ENCODE data around the gene RPS25.

DNA sequence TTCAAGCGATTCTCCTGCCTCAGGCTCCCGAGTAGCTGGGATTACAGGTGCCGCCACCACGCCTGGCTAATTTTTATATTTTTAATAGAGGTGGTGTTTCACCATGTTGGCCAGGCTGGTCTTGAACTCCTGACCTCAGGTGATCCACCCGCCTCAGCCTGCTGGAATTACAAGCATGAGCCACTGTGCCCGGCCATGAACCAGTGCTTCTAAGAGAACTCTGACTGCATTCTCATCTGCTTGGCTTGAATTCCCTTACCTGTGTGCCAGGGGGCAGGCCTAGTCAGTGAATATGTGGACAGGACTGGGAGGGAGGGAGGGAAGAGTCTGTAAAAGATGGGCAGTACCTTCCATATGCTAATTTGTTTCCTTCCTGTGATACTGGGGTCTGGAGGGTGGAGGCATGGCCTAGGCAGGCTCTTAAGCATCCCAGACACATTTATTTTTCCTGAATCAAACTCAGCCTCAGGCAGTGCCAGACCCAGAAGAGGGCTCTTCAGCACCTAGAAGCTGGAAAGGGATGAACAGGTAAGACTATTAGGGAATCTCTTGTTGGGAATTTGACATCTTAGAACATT, 6.6 kb downstream of the RPS25 start:
- TF ChIP-seq, protein P1, sequence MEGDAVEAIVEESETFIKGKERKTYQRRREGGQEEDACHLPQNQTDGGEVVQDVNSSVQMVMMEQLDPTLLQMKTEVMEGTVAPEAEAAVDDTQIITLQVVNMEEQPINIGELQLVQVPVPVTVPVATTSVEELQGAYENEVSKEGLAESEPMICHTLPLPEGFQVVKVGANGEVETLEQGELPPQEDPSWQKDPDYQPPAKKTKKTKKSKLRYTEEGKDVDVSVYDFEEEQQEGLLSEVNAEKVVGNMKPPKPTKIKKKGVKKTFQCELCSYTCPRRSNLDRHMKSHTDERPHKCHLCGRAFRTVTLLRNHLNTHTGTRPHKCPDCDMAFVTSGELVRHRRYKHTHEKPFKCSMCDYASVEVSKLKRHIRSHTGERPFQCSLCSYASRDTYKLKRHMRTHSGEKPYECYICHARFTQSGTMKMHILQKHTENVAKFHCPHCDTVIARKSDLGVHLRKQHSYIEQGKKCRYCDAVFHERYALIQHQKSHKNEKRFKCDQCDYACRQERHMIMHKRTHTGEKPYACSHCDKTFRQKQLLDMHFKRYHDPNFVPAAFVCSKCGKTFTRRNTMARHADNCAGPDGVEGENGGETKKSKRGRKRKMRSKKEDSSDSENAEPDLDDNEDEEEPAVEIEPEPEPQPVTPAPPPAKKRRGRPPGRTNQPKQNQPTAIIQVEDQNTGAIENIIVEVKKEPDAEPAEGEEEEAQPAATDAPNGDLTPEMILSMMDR (IDR thresholded peaks at IDR 0.05; ENCODE audit: insufficient read depth, low read length): no peak
- TF ChIP-seq POLR2AphosphoS5 (IDR thresholded peaks at IDR 0.05; ENCODE audit: low read depth) (no peak), SPI1 (IDR thresholded peaks at IDR 0.05; ENCODE audit: borderline replicate concordance, low read depth) (no peak), GABPA (IDR thresholded peaks at IDR 0.05; ENCODE audit: low read depth) (no peak)
- TF ChIP-seq, protein P2, sequence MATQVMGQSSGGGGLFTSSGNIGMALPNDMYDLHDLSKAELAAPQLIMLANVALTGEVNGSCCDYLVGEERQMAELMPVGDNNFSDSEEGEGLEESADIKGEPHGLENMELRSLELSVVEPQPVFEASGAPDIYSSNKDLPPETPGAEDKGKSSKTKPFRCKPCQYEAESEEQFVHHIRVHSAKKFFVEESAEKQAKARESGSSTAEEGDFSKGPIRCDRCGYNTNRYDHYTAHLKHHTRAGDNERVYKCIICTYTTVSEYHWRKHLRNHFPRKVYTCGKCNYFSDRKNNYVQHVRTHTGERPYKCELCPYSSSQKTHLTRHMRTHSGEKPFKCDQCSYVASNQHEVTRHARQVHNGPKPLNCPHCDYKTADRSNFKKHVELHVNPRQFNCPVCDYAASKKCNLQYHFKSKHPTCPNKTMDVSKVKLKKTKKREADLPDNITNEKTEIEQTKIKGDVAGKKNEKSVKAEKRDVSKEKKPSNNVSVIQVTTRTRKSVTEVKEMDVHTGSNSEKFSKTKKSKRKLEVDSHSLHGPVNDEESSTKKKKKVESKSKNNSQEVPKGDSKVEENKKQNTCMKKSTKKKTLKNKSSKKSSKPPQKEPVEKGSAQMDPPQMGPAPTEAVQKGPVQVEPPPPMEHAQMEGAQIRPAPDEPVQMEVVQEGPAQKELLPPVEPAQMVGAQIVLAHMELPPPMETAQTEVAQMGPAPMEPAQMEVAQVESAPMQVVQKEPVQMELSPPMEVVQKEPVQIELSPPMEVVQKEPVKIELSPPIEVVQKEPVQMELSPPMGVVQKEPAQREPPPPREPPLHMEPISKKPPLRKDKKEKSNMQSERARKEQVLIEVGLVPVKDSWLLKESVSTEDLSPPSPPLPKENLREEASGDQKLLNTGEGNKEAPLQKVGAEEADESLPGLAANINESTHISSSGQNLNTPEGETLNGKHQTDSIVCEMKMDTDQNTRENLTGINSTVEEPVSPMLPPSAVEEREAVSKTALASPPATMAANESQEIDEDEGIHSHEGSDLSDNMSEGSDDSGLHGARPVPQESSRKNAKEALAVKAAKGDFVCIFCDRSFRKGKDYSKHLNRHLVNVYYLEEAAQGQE (IDR thresholded peaks at IDR 0.05; ENCODE audit: insufficient replicate concordance, low read depth): no peak
